ENCODE measurements around the gene GPC3.
"Not testable (repeated sequence)": the region's sequence is repeated elsewhere in the genome, so short reads cannot be mapped to it uniquely, and the experiment has no call there.

Gene GPC3

DNA sequence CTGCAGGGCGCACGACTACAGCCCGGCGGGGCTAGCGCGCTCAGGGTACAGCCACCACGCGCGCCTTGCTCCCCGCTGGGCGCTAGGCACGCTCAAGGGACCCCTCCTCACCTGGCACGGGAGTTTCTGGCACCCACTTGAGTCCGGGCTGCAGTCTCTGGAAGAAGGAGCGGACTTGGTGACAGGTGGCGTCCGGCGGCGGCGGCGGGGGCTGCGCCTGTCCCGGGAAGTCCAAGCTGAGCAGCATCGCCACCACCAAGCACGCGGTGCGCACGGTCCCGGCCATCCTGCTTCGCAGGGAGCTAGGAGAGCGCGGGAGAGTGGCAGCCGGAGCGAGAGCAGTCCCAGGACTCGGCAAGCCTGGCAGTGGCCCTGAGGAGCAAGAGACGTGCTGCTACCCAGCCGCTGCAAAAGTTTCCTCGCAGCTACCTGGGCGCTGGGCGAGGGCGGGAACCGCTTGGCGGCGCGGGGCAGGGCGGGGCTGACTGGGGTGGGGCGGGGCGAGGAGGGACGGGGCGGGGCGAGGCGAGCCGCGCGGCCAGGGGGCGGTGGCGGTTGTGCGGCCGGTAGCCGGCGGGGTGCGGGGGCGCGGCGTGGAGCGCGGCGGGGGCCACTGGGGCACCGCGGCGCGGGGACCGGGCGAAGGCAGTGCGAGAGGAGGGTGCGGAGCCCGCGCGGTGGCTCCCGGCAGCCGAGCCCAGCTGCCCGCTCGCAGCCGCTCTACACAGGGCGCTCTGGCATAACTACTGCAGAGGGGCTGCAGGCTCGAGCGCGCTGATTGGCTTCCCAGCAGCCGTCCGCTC, at the start of gene GPC3:
GPC3 (minus strand) TSS at position 431 of the 803 bp plus-strand sequence.
- DNase-seq, result peak; percentile 33

DNA sequence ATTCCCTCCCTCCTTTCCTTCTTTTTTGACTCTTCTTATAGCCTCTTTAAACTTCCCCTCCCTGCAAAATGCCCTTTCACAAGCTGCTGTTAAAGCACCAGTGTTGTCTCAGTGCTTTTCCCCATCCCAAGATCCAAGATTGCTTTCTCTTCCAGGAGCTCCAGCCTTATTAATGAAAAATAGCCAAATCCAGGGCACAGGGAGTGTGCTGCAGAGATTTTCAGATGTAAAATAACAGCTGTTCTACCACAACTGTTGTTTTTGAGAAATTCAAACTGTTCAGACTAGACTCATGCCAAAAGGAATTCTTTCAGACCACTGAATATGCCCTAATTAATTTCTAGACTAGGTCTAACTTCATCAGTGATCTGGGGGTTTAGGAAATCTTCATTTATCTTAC, 47.0 kb upstream of the GPC3 start:
- no peak for DNase-seq

DNA sequence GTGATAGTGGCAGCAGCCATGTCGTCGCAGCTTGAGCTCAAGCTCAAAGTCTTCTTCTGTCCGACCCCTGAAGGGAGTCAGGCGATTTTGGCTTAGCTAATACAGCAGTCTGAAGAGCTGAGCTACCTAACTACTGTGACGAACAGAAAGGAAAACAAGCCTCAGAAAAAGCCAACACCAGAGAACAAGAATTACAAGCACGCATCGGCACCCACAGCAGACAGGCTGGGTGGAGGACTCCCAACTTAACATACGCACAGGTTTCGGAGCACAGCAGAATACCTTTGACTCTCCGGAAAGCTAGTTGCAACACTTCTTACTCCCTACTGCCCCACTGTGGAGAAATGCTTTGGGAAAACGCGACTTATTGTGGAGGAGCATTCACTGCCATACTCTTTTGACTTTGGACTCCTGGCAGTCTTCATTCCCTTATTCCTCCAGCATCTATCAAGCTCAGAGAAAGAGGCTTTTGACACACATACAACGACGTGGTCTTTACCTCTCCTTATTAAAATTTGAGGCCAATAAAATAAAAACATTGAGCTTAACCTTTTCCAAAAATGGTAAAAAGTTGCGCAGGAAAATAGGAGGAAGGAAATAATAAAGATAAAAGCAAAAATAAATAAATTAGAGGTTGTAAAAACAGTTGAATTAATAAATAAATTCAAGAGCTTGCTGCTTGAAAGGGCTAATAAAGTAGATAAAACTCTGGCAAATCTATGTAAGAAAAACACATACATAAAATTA, 41.3 kb upstream of the GPC3 start:
- peak; percentile 3 for DNase-seq

DNA sequence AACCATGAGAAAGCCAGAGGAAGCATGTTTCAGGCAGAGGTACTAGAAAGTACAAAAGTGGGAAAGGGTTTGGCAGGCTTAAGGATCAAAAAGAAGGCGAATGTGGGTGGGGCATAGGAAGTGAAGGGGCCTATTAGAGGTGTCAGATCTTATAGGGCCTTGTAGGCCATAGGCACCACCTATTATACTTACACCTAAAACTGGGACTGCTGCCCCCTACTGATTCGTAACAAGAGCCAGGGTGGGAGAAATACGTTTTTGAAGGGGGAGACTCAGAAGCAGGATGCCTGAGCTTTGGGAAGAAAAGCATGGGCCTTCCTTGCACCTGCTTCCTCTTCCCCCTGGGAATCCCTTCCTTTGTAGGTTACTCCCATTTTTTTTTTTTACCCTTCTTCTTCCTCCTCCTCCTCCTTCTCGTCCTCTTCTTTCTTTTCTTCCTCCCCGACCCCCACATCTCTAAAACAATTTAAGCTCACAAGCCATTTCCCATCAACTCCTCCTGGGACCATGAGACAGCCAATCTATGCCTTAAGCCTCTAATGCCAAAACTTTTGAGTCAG, 40.7 kb upstream of the GPC3 start:
- DNase-seq, result no peak

DNA sequence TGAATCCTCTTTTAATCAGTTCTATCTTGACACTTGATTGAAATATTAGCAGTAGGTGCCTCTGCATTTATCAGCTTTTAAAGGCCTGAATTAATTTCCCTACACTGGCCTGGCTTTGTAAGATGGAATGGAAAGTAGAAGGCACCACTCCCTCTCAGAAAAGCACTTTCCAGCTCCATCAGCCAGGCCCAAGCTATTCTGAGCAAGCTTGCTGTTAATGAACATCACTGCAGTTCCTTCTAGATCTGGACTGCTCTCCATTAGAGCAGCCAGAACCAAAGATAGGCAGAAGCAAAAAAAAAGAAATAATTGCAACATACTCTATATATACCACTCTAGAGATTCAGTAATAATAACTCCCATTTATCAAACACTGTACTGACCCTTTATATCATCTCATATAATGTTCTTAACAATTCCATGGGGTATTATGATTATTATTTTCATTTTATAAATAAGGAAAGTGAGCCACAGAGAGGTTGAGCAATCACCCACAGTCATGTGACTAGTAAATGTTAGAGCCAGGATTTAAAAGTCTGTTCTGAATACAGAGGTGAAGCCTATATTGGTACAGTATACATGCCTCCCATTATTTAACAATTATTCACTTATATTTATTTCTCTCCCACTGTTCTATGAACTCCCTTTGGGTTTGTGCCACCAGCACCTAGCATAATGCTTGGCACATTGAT, 39.4 kb upstream of the GPC3 start:
- no peak for DNase-seq

DNA sequence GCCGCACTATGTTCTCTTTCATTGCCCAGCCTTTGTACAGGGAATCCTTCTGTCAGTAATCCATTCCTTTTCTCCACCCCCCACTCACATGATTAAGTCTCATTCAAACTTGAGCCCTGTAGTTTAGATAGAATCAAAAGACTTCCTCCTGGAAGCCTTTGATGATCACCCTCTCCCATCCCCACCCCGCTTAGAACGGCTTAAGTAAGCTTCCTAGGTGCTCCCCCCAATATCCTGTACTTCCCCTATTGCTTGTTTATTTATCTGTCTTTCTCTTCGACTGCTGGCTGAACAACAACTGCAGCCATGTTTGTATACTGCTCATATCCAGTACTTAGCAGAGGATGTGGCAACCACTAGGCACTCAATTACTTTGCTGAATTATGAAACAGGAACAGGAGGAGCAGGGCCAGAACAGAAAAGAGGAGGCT, 38.5 kb upstream of the GPC3 start:
- DNase-seq, result no peak

DNA sequence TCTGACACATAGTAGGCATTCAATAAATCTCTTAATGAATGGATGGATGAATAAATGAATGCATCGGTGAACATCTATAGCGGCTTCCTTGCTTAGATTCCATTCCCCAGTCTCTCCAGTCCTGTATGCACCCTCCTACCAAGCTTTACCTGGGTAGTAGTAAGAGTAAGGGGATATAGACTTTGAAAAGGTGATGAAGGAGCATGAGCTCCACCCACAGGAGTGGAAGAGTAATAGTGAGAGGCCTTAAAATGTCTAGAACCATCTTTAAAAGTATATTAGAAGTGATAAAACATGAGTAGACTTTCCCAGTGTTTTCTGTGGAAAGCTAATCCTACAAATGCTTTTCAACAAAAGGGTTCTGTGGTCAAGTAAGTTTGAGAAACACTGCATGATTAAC, 35.5 kb upstream of the GPC3 start:
- no peak for DNase-seq

DNA sequence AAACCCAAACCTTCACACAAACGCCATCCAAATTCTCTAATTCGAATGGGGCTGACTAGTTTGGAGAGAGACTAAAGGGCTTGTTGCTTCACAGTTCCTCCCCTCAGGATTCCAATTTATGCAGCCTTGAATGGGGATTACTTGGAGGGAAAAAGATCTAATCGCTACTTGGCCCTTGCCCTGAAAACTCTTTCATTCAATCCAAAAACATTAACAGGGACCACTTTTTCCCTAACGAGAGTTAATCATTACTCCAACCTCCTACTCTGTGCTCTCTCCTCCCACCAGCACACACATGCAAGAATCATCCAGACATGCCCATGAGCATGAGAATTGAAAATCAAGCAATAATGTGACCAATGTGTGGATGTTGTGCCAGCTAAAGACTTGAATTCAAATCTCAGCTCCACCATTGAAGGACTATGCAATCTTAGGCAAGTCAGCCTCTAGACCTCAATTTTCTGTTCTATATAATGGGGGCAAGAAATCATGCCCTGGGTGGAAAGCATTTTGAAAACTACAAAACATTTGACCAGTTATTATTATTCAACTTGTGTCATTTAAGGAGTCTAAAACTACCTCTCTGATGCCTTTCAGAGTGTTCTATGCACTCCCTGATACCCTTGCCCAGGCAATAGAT, 34.3 kb upstream of the GPC3 start:
- DNase-seq, result no peak

DNA sequence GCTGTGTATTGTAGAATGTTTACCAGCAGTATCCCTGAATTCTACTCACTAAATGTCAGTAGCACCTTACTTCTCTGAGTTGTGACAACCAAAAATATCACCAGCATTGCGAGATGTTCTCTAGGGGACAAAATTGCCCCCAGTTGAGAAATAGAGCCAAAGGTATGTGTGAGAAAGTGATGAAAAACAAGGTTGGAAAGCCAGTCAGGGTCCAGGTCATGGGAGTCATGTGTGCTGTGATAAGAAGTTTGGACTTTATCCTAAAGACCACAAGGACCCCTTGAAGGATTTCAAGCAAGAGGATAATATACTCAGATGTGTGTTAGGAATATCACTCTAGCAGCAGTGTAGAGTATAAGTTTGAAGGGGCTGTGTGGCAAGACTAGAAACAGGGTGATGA, 30.9 kb upstream of the GPC3 start:
- DNase-seq, result not testable (repeated sequence)

DNA sequence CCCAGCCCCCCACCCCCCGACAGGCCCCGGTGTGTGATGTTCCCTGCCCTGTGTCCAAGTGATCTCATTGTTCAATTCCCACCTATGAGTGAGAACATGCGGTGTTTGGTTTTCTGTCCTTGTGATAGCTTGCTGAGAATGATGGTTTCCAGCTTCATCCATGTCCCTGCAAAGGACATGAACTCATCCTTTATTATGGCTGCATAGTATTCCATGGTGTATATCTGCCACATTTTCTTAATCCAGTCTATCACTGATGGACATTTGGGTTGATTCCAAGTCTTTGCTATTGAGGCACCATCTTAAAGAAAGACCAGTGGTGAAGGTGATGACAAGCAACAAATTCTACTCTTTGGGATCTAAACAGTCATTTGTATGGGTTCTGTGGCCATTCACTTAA, 30.1 kb upstream of the GPC3 start:
- DNase-seq, result not testable (repeated sequence)

DNA sequence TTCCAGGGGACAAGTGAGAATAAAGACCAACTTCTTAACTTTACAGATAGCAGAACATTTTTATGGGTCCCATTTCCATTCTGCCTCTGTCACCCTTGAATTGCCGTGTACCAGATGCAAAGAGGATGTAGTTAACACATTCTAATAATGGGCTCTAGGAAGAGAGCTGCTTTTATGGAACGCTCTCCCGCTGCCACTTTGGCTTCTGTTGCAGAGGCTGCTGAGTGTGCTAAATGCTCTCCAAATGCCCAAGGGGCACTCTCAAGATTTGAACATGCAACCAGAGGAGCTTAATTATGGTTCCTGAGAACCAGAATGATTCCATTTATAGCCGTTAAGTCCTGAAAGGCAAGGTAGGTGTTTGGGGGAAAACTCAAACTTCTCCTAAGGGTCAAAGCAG, 28.1 kb upstream of the GPC3 start:
- no peak for DNase-seq

DNA sequence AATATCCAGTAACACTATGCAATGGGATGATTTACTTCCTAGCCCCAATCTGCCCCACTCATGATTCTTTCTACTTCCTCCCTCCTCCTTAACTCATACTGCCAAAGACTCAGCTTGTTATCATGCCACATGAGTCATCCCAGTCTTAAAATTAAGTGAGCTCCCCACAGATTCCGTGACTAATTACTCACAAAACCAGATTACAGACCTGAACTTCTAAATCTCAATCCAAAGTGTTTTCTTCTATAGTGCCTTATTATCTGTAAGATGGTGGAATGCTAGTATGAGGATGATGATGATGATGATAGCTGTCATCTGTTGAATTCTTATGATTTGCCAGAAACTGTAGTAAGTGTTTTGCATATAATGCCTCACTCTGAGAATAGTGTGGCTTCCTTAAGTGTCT, 27.7 kb upstream of the GPC3 start:
- peak; percentile 28 for DNase-seq

DNA sequence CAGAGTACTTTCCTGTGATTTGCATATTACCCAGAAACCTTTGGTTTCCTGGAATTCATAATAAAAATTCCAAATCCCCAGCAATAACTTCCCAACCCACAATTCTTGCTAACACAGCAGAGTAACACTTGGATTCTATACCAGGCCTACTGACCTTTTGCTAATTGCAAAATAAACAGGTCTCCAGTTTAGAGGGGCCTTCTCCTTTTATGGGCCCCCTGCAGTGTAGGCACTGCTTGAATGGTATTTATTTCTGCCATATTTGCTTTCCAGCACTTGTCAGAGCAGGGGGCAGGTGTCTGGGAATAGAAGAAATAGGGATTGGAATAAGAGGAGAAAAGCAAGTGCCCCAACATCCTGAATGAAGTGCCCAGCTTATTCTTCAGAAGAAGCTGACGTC, 25.3 kb upstream of the GPC3 start:
- no peak for DNase-seq

DNA sequence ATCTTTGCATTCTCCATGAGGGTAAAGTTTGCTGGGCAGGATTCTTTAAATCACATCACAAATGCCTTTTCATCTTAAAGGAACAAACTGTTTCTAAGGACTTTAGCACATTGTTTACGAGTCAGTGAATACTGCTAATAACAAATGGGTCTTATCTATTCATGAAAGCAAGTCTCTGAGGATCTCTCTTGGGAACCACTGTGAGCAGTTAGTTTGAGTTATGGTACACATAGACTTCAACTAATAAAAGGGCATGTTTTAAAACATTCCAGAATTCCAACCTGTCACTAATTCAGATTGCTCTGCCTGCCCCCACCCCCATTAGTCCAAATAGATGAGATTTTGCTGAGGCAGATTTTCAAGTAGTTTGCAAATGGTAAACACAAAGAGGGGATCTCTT, 22.3 kb upstream of the GPC3 start:
- no peak for DNase-seq

DNA sequence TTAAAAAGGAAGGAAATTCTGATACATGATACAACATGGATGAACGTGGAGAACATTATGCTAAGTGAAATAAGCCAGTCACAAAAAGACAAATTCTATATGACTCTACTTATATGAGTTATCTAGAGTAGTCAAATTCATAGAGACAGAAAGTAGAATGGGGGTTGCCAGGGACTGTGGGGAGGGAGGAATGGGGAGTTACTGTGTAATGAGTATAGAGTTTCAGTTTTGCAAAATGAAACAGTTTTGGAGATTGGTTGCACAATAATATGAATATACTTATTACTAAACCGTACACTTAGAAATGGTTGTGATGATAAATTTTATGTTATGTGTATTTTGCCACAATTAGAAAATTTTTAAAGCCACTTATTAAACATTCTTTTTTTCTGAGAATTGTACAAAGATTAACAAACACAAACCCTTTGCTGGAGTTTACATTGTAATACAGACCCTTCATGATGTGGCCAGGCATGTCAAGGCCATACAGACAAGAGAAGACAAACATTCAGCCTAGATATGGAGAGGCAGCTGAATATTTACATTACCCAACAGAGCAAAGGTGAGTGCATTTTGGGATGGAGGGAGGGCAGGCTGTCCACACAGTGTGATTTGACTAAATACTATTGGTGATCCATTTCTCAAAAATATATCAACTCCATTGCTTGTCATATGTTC, 21.2 kb upstream of the GPC3 start:
- no peak for DNase-seq

DNA sequence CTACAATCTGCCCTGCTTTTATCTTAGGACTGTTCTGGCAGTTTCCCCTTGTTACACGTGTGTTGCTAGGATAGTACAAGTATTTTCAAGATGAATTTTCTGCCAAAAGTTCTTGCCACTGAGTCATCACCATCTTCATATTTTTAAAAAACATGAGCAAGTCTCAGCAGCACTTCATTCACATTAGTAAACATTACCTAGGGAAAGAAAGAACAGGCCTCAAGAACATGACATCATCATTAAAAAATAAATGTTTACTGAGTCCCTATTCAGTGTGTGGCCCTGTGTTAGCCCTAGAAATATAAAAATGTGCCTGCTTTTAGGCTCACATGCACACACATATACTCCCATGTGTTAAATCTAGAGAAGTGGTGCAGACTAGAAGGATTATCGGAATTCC, 18.7 kb upstream of the GPC3 start:
- peak; percentile 58 for DNase-seq

DNA sequence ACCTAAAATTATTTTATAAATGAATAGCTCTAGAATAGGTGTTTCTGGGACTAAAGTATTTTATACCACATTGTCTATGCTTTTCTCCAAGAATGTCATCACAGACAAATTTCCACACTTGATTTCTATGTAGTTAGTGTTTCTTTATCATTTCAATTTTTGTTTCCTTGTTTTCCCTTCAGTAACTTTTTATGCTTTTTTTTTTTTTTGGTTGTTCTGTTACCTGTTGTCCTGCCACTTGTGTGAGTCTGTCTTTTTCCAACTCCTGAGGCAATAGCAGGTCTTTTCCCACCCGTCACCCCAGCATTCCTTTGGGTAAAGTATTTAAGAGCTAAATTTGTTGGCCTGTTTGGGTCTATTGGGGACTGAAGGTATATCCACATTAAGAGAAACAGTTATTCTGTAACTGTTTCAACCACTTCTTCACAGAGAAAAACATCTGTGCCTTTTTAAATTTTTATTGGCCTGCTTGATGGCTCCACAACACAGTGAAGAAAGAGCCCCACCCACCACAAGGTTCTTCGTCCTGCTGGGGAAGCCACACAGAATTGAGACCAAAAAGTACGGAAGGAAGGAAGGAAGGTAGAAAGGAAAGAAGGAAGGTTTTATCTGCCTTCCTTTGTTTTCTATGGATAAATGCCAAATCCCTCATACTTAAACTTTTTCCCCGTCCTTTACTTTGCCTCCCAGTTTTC, 17.7 kb upstream of the GPC3 start:
- no peak for DNase-seq

DNA sequence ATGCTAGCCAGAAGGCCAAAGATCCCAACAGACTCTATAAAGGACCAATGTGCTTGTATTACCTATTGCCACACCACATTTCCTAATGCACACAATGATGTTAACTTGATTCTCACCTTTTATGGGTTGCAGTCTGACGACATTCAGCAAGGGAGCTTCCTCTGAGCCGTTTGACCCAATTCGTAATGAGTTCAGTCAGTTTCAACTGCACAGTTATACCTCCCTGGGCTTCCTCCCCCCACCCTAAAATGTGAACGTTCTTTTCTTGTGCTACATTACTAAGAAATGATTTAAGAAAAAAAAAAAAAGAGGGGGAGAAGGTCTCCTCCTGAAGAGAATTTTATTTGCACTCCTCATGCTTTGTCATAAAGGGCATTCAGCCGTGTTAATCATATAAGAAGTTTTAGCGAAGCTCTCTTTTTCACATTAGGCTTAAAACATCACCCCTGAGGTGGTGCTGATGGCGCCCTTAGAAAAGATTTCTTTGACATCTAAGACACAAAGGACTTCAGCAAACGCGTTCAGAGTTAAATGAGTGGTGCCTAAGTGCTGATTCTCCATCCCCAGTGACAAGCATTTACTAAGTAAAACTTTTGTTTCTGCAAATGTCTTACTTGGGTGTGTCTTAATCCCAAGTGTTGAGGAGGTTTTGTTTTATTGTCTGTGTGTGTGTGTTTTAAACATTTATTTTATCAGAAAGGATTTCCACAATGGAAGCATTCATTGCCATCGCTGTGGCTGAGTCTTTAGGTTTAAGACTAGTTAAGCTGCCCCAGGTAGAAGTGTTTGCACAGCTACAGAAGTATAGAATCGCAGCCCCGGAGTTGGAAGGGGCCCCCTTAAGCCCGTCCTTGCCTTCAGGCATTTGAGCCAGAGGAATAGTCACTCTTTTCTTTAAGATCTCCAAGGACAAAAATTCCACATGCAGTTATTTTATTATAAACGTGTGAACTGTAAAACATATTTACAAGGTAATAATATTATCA, 15.2 kb upstream of the GPC3 start:
- DNase-seq, result no peak

DNA sequence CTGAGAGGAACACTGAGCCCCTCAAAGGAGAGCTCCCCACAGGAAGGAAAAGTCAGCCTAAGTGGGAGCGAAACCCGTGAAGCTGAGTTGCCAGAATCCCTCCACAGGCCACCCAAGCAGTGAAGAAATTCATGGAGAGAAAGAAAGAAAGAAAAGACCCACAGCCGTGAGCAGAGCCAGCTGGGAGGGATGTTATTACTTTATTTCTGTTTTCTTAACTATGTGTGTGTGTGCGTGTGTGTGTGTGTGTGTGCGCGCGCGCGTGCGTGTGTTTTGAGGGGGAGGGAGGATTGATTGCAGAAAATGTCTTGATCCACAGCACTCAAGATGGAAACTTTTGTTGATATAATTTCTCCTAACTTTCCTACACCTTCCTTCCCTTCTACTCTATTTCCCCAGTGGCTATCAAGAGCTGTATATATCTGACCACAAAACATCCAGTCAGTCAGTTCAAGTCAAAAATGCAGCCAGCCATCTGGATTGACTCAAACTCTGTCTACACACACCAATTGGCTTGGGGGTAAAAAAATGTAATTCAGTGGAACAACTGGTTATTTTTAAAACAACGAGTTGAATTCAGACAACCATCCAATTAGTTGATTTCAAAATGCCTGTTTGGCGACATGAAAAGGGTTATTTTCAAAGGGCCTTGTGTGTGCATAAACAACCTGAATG, 13.8 kb upstream of the GPC3 start:
- DNase-seq, result no peak

DNA sequence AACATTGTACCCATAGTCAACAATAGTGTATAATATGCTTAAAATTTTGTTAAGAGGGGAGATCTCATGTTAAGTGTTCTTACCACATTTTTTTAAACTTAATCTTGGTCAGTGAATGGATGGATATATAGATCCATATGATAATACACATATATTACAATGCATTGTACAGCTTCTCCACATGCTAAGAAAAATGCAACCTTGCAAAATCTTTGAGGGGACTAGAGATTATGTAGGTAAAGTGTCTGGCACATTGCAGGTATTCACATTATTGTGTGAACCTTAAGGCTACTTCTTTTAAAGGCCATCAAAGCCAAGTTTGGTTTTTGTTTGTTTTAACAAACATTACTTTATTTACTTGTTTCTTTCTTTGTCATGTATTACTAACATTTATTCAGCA, 10.4 kb upstream of the GPC3 start:
- no peak for DNase-seq

Data from NCI-H226 (cell line).